Peyer's patch (tissue), 4 donors: ENCODE data around the gene SRSF1. TPM values are rescaled to one million over a fixed set of nuclear protein-coding genes. Genes with fewer than 3 reads are reported as not detected.
"Not testable (repeated sequence)": the region's sequence is repeated elsewhere in the genome, so short reads cannot be mapped to it uniquely, and the experiment has no call there.

Experiments used
- DNase-seq, 3 donors: peaks; one replicate each; pipeline ENCODE4 v3.0.0-alpha.2; 2017 to 2019
- H3K27ac ChIP-seq, 4 donors: fragments of 200-600 bp; sonication (generic); one replicate each; pipeline ENCODE4 v1.5.1; 2016 to 2019
- H3K27me3 ChIP-seq, 2 donors: fragments of 200-600 bp; sonication (generic); one replicate each; pipeline ENCODE4 v1.5.1; 2019
- H3K36me3 ChIP-seq, 3 donors: fragments of 200-600 bp; sonication (generic); one replicate each; pipeline ENCODE4 v1.5.1; 2016 to 2019
- H3K4me1 ChIP-seq, 4 donors: fragments of 200-600 bp; sonication (generic); one replicate each; pipeline ENCODE4 v1.5.1; 2016 to 2019
- H3K4me3 ChIP-seq, 4 donors: fragments of 200-600 bp; sonication (generic); 1 replicate in 3 of 4; 2 replicates in 1 of 4; pipeline ENCODE4 v1.5.1; 2016 to 2019; ENCODE audit warnings: mild to moderate bottlenecking in 1 of 4
- H3K9me3 ChIP-seq, 4 donors: fragments of 200-600 bp; sonication (generic); one replicate each; pipeline ENCODE4 v1.5.1; 2016 to 2019; ENCODE audit warnings: mild to moderate bottlenecking in 1 of 4
- POLR2A ChIP-seq, 2 donors: fragments of 450-650 bp; IDR thresholded peaks; one replicate each; pipeline ENCODE4 v1.5.1; 2017; ENCODE audit warnings: antibody characterized with exemption in 2 of 2, mild to moderate bottlenecking in 2 of 2, moderate library complexity in 2 of 2
- total RNA-seq, 4 donors: library from RNA; depleted of rRNA; stranded (reverse); fragments of >200 nt; gene quantifications; one replicate each; pipeline ENCODE4 v1.1.0, GENCODE V29; 2016
- TF ChIP-seq, protein P1 (sequence below), 6 experiments: fragments of 450-650 bp in 4 of 6; fragments of 200-600 bp in 2 of 6; sonication (generic) in 1 of 6; IDR thresholded peaks; one replicate each; pipeline ENCODE4 v1.5.1; 2017 to 2019; ENCODE audit warnings: antibody characterized with exemption in 6 of 6, mild to moderate bottlenecking in 3 of 6, moderate library complexity in 1 of 6

SRSF1 gene
- total RNA-seq, 4 donors from 2014 or later, result 121 to 336 (median 155) TPM

DNA sequence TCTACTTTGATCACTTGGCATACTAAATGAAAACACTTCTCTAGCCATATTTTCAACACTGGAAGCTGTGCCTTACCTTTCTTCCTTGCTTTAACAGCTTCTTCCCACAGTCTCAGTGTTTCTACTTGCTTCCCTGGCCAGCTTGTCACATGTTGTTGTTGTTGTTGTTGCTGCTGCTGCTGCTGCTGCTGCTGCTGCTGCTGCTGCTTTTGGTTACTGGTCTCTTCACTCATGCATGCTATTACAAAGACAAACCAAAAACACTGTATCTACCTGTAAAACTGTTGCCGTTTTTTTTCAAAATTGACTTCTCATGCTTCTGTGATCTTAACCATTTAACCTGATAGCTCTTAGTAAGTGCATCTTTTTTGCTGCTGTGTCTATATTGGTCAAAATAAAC, 28.0 kb downstream of the SRSF1 start:
- Histone ChIP-seq H3K27me3 (no peaks in the 10 kb centered on the region), H3K4me3 (no peak overlapping the region), H3K9me3 (no peaks in the 10 kb centered on the region), H3K36me3 (peaks cover 0 to 75% (median 0%) of the 10 kb centered on the region in 3 donors), H3K4me1 (peaks cover 0 to 29% (median 3%) of the 10 kb centered on the region in 4 donors), H3K27ac (no peak overlapping the region)
- no peak for TF ChIP-seq POLR2A (IDR thresholded peaks at IDR 0.05)
- TF ChIP-seq, protein P1, sequence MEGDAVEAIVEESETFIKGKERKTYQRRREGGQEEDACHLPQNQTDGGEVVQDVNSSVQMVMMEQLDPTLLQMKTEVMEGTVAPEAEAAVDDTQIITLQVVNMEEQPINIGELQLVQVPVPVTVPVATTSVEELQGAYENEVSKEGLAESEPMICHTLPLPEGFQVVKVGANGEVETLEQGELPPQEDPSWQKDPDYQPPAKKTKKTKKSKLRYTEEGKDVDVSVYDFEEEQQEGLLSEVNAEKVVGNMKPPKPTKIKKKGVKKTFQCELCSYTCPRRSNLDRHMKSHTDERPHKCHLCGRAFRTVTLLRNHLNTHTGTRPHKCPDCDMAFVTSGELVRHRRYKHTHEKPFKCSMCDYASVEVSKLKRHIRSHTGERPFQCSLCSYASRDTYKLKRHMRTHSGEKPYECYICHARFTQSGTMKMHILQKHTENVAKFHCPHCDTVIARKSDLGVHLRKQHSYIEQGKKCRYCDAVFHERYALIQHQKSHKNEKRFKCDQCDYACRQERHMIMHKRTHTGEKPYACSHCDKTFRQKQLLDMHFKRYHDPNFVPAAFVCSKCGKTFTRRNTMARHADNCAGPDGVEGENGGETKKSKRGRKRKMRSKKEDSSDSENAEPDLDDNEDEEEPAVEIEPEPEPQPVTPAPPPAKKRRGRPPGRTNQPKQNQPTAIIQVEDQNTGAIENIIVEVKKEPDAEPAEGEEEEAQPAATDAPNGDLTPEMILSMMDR (IDR thresholded peaks at IDR 0.05), result no peak
- DNase-seq, result no peak

DNA sequence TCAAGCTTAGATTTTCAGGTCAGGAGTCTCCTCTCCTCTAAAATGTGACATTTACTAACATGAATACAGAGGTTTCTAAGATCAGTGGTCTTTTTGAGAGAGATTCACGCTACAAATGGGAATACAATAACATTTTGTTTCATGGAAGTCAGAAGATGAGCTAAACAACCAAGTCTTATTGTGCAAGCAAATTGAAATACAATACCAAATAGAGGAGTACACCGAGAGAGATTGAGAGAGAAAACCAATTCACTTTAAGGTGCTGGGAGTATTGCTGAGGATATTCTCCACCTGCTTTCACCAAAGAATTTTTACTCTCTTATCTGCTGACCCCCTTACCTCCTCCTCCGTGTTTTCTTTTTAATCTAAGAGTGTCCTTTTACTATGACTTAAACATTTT, 30.5 kb downstream of the SRSF1 start:
- DNase-seq, result no peak
- Histone ChIP-seq H3K9me3 (no peaks in the 10 kb centered on the region), H3K4me3 (no peak overlapping the region), H3K27me3 (no peaks in the 10 kb centered on the region), H3K27ac (no peak overlapping the region), H3K4me1 (peaks cover 0 to 8% (median 0%) of the 10 kb centered on the region in 4 donors), H3K36me3 (peaks cover 0 to 90% (median 0%) of the 10 kb centered on the region in 3 donors)
- TF ChIP-seq POLR2A (IDR thresholded peaks at IDR 0.05), result no peak
- TF ChIP-seq, protein P1 (IDR thresholded peaks at IDR 0.05), result no peak

DNA sequence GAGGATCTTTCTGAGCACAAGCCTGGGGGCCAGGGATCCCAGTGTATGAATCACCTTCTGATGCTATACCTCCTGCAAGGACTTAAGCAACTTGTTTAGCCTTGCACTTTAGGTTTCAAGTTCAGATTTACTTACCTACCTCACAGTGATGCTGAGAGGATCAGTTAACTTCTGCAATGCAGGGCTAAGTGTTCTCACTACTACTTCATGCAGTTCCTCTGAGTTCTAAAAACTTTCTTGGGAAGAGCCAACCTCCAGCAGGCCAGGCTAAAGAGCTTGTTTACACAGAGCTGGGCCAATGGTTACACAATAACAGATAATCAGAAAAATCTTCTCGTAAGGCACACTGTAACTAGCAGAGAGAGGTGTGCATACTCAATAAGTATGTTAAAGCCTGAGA, 32.0 kb downstream of the SRSF1 start:
- no peak for DNase-seq
- H3K4me1 ChIP-seq, result peaks cover 0 to 8% (median 0%) of the 10 kb centered on the region in 4 donors
- peaks cover 0 to 79% (median 0%) of the 10 kb centered on the region in 3 donors for H3K36me3 ChIP-seq
- no peaks in the 10 kb centered on the region for H3K27me3 ChIP-seq
- H3K4me3 ChIP-seq, result no peak overlapping the region
- TF ChIP-seq POLR2A (IDR thresholded peaks at IDR 0.05), result no peak
- TF ChIP-seq, protein P1 (IDR thresholded peaks at IDR 0.05), result no peak
- no peak overlapping the region for H3K27ac ChIP-seq
- no peaks in the 10 kb centered on the region for H3K9me3 ChIP-seq

DNA sequence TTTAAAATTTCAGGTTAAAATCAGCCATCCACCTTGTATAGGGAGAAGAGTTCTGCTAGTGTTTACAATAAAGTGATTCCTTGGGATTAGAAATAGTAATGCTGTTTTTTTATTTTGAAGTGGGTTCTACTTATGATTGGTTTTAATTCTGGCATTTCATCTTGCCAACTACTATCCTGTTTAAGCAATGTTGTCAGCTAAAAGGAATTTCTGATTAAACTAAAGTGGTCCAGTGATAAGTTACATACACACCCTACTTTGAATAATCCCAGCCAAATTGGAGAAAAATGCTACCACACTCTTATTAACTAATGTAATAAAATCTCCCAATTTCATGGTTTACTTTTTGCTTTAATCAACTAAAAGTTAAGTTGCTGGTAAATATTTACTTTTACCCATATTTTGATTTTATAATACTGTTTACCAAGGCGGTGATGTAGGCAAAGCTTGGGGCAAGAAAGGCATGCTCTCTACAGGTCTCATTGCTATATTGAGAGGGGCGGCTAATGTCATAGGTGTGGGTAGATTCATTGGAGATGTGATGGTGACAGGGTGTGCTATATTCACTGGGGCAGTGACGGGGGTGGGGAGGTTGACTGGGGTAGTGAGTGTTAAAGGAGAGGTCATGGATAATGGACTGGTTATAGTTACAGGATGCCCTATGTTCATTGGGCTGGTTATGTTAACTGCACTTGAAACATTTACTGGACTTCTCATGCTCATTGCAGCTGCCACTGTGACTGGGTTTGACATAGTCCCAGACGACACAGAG, 32.8 kb downstream of the SRSF1 start:
- not testable (repeated sequence) for H3K9me3 ChIP-seq, H3K27ac ChIP-seq, H3K4me1 ChIP-seq, H3K4me3 ChIP-seq, DNase-seq, H3K27me3 ChIP-seq
- H3K36me3 ChIP-seq, result peaks cover 0 to 71% (median 0%) of the 10 kb centered on the region in 3 donors

DNA sequence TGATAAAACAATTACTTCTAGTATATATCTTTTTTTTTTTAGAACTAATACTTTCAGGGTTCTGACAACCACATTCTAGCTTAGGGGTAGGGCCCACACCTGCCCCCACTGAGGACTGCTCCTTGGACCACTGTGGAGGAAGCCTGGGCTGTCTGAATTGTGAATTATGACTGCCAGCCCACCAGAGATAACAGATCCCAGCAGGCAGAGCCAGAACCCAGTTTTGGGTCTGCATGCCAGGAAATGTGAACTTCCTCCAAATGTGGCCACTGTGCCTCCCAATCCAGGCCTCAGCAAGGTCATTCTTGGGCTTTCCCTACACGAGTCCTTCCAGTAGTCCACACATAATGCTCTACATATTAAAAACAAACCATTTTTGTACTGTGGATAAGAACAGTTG, 34.9 kb downstream of the SRSF1 start:
- Histone ChIP-seq H3K27me3 (no peaks in the 10 kb centered on the region), H3K36me3 (peaks cover 0 to 50% (median 0%) of the 10 kb centered on the region in 3 donors), H3K4me1 (peaks cover 0 to 8% (median 0%) of the 10 kb centered on the region in 4 donors), H3K9me3 (no peaks in the 10 kb centered on the region), H3K27ac (no peak overlapping the region), H3K4me3 (no peak overlapping the region)
- DNase-seq, result no peak
- no peak for TF ChIP-seq POLR2A (IDR thresholded peaks at IDR 0.05)
- TF ChIP-seq, protein P1 (IDR thresholded peaks at IDR 0.05), result no peak

DNA sequence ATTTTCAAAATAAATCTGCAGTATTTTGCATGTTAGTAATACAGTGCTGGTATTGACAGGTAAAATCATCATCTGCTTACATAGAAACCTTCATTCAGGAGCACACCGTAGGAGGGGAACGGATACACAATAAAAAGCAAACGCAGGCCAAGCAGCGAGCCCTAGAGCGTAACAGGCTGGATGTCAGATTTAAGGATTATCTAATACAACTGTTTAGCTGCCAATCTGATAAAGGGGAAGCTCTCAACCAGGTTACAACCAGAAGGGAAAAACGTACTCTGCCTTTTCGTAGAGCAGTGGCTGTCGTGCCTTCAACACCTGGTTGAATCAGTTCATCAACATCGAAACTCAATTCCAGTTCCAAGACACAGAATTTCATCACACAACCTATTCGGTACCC, 35.5 kb downstream of the SRSF1 start:
- Histone ChIP-seq H3K27ac (no peak overlapping the region), H3K4me3 (no peak overlapping the region), H3K36me3 (peaks cover 0 to 45% (median 0%) of the 10 kb centered on the region in 3 donors), H3K4me1 (peaks cover 0 to 8% (median 0%) of the 10 kb centered on the region in 4 donors), H3K27me3 (no peaks in the 10 kb centered on the region), H3K9me3 (no peaks in the 10 kb centered on the region)
- TF ChIP-seq, protein P1 (IDR thresholded peaks at IDR 0.05), result no peak
- no peak for TF ChIP-seq POLR2A (IDR thresholded peaks at IDR 0.05)
- DNase-seq, result no peak
